Measurements from ENCODE around the gene CAPG. TPM values are rescaled to one million over a fixed set of nuclear protein-coding genes. Genes with fewer than 3 reads are reported as not detected.

CAPG gene
- total RNA-seq, 1 donor from 2014 or later: 3.5 TPM

- H3K4me3 ChIP-seq: peak overlapping the region; percentile 32
- TF ChIP-seq CTCF (IDR thresholded peaks at IDR 0.05; ENCODE audit: borderline replicate concordance): peak; percentile 100
- H3K4me1 ChIP-seq: peaks cover 42% of the 10 kb centered on the region
- intact Hi-C loops (cut with micrococcal nuclease): loop anchor here (2.0 kb wide), 1 partner anchor 132 kb away; no protein-coding TSS in a partner anchor
- no peaks in the 10 kb centered on the region for H3K9me3 ChIP-seq (replicated peaks)
- peak; percentile 91 for DNase-seq
- no peaks in the 10 kb centered on the region for H3K36me3 ChIP-seq
- H3K27ac ChIP-seq (replicated peaks): peak overlapping the region; percentile 97
- no peaks in the 10 kb centered on the region for H3K27me3 ChIP-seq (ENCODE audit: low read depth)
Observed at GRCh38 chr2:85420536-85421259, 10.5 kb upstream of the CAPG start.

- intact Hi-C loops (cut with micrococcal nuclease): no loop called here
- no peaks in the 10 kb centered on the region for H3K9me3 ChIP-seq (replicated peaks)
- no peak for DNase-seq
- H3K36me3 ChIP-seq: no peaks in the 10 kb centered on the region
- peaks cover 2% of the 10 kb centered on the region for H3K27me3 ChIP-seq (ENCODE audit: low read depth)
- H3K27ac ChIP-seq (replicated peaks): peak overlapping the region; percentile 97
- peak overlapping the region; percentile 87 for H3K4me3 ChIP-seq
- H3K4me1 ChIP-seq: peaks cover 43% of the 10 kb centered on the region
- TF ChIP-seq CTCF (IDR thresholded peaks at IDR 0.05; ENCODE audit: borderline replicate concordance): no peak
Observed at GRCh38 chr2:85419009-85419675, 9.0 kb upstream of the CAPG start.

GRCh38 chr2:85418132-85419008, 8.2 kb upstream of the CAPG start, which contains the start of gene SH2D6:
Gene SH2D6, plus strand, starts transcription at chr2:85418714. Its CDS starts 10,752 bp downstream, at chr2:85429466.
- intact Hi-C loops (cut with micrococcal nuclease): no loop called here

GRCh38 chr2:85415980-85416650, 5.9 kb upstream of the CAPG start:
- DNase-seq: no peak
- intact Hi-C loops (cut with micrococcal nuclease): no loop called here

More at GRCh38 chr2:85418132-85419008, 8.2 kb upstream of the CAPG start, which contains the start of gene SH2D6:
- Histone ChIP-seq H3K27me3 (ENCODE audit: low read depth) (peaks cover 9% of the 10 kb centered on the region), H3K9me3 (replicated peaks) (no peaks in the 10 kb centered on the region), H3K4me3 (peak within 1 kb of the TSS; percentile 87), H3K27ac (replicated peaks) (peak within 1 kb of the TSS; percentile 97), H3K4me1 (peaks cover 51% of the 10 kb centered on the region), H3K36me3 (no peaks in the 10 kb centered on the region)
- DNase-seq: peak; percentile 88
- TF ChIP-seq CTCF (IDR thresholded peaks at IDR 0.05; ENCODE audit: borderline replicate concordance): no peak

More at GRCh38 chr2:85415980-85416650, 5.9 kb upstream of the CAPG start:
- no peaks in the 10 kb centered on the region for H3K36me3 ChIP-seq
- peaks cover 30% of the 10 kb centered on the region for H3K27me3 ChIP-seq (ENCODE audit: low read depth)
- no peaks in the 10 kb centered on the region for H3K9me3 ChIP-seq (replicated peaks)
- no peak overlapping the region for H3K4me3 ChIP-seq
- H3K4me1 ChIP-seq: peaks cover 42% of the 10 kb centered on the region
- H3K27ac ChIP-seq (replicated peaks): no peak overlapping the region
- no peak for TF ChIP-seq CTCF (IDR thresholded peaks at IDR 0.05; ENCODE audit: borderline replicate concordance)

Measured in left ventricle myocardium inferior (tissue), 1 donor.